Activated CD8-positive, alpha-beta T cell treated with anti-CD3 and anti-CD28 coated beads for 36 hours (primary cell): ENCODE results near the gene KLK10. TPM values are rescaled to one million over a fixed set of nuclear protein-coding genes. Genes with fewer than 3 reads are reported as not detected.

Experiments used
- ATAC-seq: fragments of 200-7000 bp; cut with Tn5 transposase; one replicate; pipeline ENCODE4 v1.10.0; 2021; ENCODE audit warnings: mild to moderate bottlenecking, moderate library complexity
- CTCF ChIA-PET: fragments of 350-600 bp; sonication (Branson Sonifier 250); formaldehyde crosslinking; loops from one replicate; lab custom pipeline; 2021; ENCODE audit warnings: antibody characterized with exemption; lab: Charles Lee
- POLR2A ChIA-PET: fragments of 350-600 bp; sonication (Branson Sonifier 250); formaldehyde crosslinking; loops from one replicate; lab custom pipeline; 2021; ENCODE audit warnings: antibody characterized with exemption; lab: Charles Lee
- DNase-seq: peaks from one replicate; pipeline ENCODE4 v3.0.0-alpha.2; 2020
- H3K27ac Mint-ChIP-seq: one replicate; pipeline ENCODE4 v1.8.0; 2021; ENCODE audit warnings: mild to moderate bottlenecking, mixed read lengths
- H3K27me3 Mint-ChIP-seq: one replicate; pipeline ENCODE4 v1.8.0; 2021; ENCODE audit warnings: mixed read lengths
- H3K36me3 Mint-ChIP-seq: one replicate; pipeline ENCODE4 v1.8.0; 2021; ENCODE audit warnings: low read depth, mixed read lengths
- H3K4me1 Mint-ChIP-seq: one replicate; pipeline ENCODE4 v1.8.0; 2021; ENCODE audit warnings: low read depth, mixed read lengths
- H3K4me3 Mint-ChIP-seq: one replicate; pipeline ENCODE4 v1.8.0; 2021; ENCODE audit warnings: mild to moderate bottlenecking, moderate library complexity, mixed read lengths
- H3K9me3 Mint-ChIP-seq: one replicate; pipeline ENCODE4 v1.8.0; 2021; ENCODE audit warnings: mixed read lengths
- CTCF ChIP-seq: fragments of 200-600 bp; IDR thresholded peaks from one replicate; pipeline ENCODE4 v1.8.0; 2022; ENCODE audit warnings: antibody characterized with exemption, mild to moderate bottlenecking
- intact Hi-C: fragments of 100-400 bp; cut with micrococcal nuclease; formaldehyde crosslinking; loops from one replicate; pipeline ENCODE4 v1.10.0; 2022
- total RNA-seq, 2 experiments: library from RNA; stranded (reverse); gene quantifications; one replicate each; pipeline ENCODE4 v1.2.3, GENCODE V29; 2021

Gene KLK10
- total RNA-seq, 2 experiments from 2014 or later, result not detected

GRCh38 chr19:51027873-51028272 lies 8.4 kb upstream of the KLK10 start:
- Mint-ChIP-seq H3K27ac (no peak overlapping the region), H3K9me3 (no peaks in the 10 kb centered on the region), H3K4me1 (no peaks in the 10 kb centered on the region), H3K4me3 (no peak overlapping the region), H3K27me3 (peaks cover 32% of the 10 kb centered on the region), H3K36me3 (no peaks in the 10 kb centered on the region)
- ChIA-PET CTCF (interaction anchor here (1.3 kb wide), 1 partner anchor 11 kb away, joined by 3 read pairs; no protein-coding TSS in a partner anchor), POLR2A (no interaction called here)
- ATAC-seq, result no peak
- TF ChIP-seq CTCF, result no peak
- no peak for DNase-seq
- intact Hi-C loops, result no loop called here

GRCh38 chr19:51027126-51027806 lies 7.8 kb upstream of the KLK10 start:
- ATAC-seq, result no peak
- POLR2A ChIA-PET, result no interaction called here
- no peaks in the 10 kb centered on the region for H3K36me3 Mint-ChIP-seq
- DNase-seq, result no peak
- H3K9me3 Mint-ChIP-seq, result no peaks in the 10 kb centered on the region
- no peak for TF ChIP-seq CTCF
- intact Hi-C loops, result no loop called here
- H3K27me3 Mint-ChIP-seq, result peaks cover 37% of the 10 kb centered on the region
- CTCF ChIA-PET, result interaction anchor here (1.3 kb wide), 1 partner anchor 11 kb away, joined by 3 read pairs; no protein-coding TSS in a partner anchor
- H3K4me1 Mint-ChIP-seq, result no peaks in the 10 kb centered on the region
- H3K27ac Mint-ChIP-seq, result no peak overlapping the region
- no peak overlapping the region for H3K4me3 Mint-ChIP-seq

GRCh38 chr19:51026554-51026831 lies 7.0 kb upstream of the KLK10 start, which contains the start of gene KLK11:
Gene KLK11, minus strand, starts transcription at chr19:51026616. Its CDS starts 985 bp downstream, at chr19:51025631.
- Mint-ChIP-seq H3K27me3 (peaks cover 38% of the 10 kb centered on the region), H3K36me3 (no peaks in the 10 kb centered on the region), H3K4me3 (no peak within 1 kb of the TSS), H3K9me3 (no peaks in the 10 kb centered on the region), H3K4me1 (no peaks in the 10 kb centered on the region), H3K27ac (no peak within 1 kb of the TSS)
- ChIA-PET POLR2A (no interaction called here), CTCF (no interaction called here)
- TF ChIP-seq CTCF, result no peak
- DNase-seq (no peak), ATAC-seq (no peak)
- intact Hi-C loops, result no loop called here

- H3K27me3 Mint-ChIP-seq, result peaks cover 33% of the 10 kb centered on the region
Measured at GRCh38 chr19:51025809-51026553, 6.5 kb upstream of the KLK10 start.

More at GRCh38 chr19:51025809-51026553, 6.5 kb upstream of the KLK10 start:
- intact Hi-C loops, result no loop called here
- Mint-ChIP-seq H3K4me3 (no peak overlapping the region), H3K9me3 (no peaks in the 10 kb centered on the region), H3K4me1 (no peaks in the 10 kb centered on the region), H3K36me3 (no peaks in the 10 kb centered on the region), H3K27ac (no peak overlapping the region)
- no peak for ATAC-seq
- CTCF ChIA-PET, result no interaction called here
- no peak for DNase-seq
- POLR2A ChIA-PET, result no interaction called here
- TF ChIP-seq CTCF, result no peak
